Endothelial cell (in vitro differentiated cells): Measurements from ENCODE around the gene TMEM184B. TPM values are rescaled to one million over a fixed set of nuclear protein-coding genes. Genes with fewer than 3 reads are reported as not detected.

Experiments used
- DNase-seq: peaks from one replicate; pipeline ENCODE4 v3.0.0; 2021; ENCODE audit warnings: low spot score
- H3K27ac Mint-ChIP-seq: one replicate; pipeline ENCODE4 v1.8.0; 2021; ENCODE audit warnings: mixed read lengths, inconsistent platforms; ENCODE audit not compliant: unreplicated experiment
- H3K27me3 Mint-ChIP-seq: one replicate; pipeline ENCODE4 v1.8.0; 2021; ENCODE audit warnings: mild to moderate bottlenecking, moderate library complexity, mixed read lengths, inconsistent platforms; ENCODE audit not compliant: unreplicated experiment
- H3K36me3 Mint-ChIP-seq: one replicate; pipeline ENCODE4 v1.8.0; 2021; ENCODE audit warnings: mild to moderate bottlenecking, low read depth, mixed read lengths, inconsistent platforms; ENCODE audit not compliant: unreplicated experiment
- H3K4me1 Mint-ChIP-seq: one replicate; pipeline ENCODE4 v1.8.0; 2021; ENCODE audit warnings: mild to moderate bottlenecking, mixed read lengths, inconsistent platforms; ENCODE audit not compliant: unreplicated experiment
- H3K4me3 Mint-ChIP-seq: one replicate; pipeline ENCODE4 v1.8.0; 2021; ENCODE audit warnings: mild to moderate bottlenecking, mixed read lengths, inconsistent platforms; ENCODE audit not compliant: unreplicated experiment
- H3K9me3 Mint-ChIP-seq: one replicate; pipeline ENCODE4 v1.8.0; 2021; ENCODE audit warnings: mixed read lengths, inconsistent platforms; ENCODE audit not compliant: unreplicated experiment
- CTCF ChIP-seq: fragments of 200-600 bp; sonication (generic); IDR thresholded peaks from one replicate; pipeline ENCODE4 v1.5.0; 2021; ENCODE audit warnings: antibody characterized with exemption; ENCODE audit not compliant: unreplicated experiment
- total RNA-seq: library from RNA; stranded (reverse); fragmentation: NEBNext Ultra II Directional; extraction: Animal tissue kit (Norgen Biotek cat#: 25700); gene quantifications from one replicate; pipeline ENCODE4 v1.2.1, GENCODE V29; 2021; ENCODE audit not compliant: unreplicated experiment

Gene TMEM184B
- total RNA-seq, 1 donor from 2014 or later = 59.8 TPM

GRCh38 chr22:38299770-38300102 is 26.9 kb upstream of the TMEM184B start:
- Mint-ChIP-seq H3K36me3 (peaks cover 42% of the 10 kb centered on the region), H3K27ac (no peak overlapping the region)
- no peak for TF ChIP-seq CTCF

GRCh38 chr22:38298312-38299005 is 25.6 kb upstream of the TMEM184B start:
- Mint-ChIP-seq H3K4me1 (no peaks in the 10 kb centered on the region), H3K4me3 (no peak overlapping the region), H3K27ac (no peak overlapping the region), H3K27me3 (peaks cover 12% of the 10 kb centered on the region), H3K9me3 (no peaks in the 10 kb centered on the region), H3K36me3 (peaks cover 35% of the 10 kb centered on the region)
- peak; percentile 51 for TF ChIP-seq CTCF
- no peak for DNase-seq

More at GRCh38 chr22:38299770-38300102, 26.9 kb upstream of the TMEM184B start:
- H3K4me3 Mint-ChIP-seq = peak overlapping the region; percentile 71
- H3K27me3 Mint-ChIP-seq = peaks cover 12% of the 10 kb centered on the region
- DNase-seq = no peak
- H3K4me1 Mint-ChIP-seq = peaks cover 8% of the 10 kb centered on the region
- no peaks in the 10 kb centered on the region for H3K9me3 Mint-ChIP-seq

- DNase-seq = no peak
- Mint-ChIP-seq H3K36me3 (peaks cover 35% of the 10 kb centered on the region), H3K4me3 (no peak overlapping the region), H3K27me3 (peaks cover 12% of the 10 kb centered on the region), H3K9me3 (no peaks in the 10 kb centered on the region), H3K27ac (no peak overlapping the region), H3K4me1 (peaks cover 3% of the 10 kb centered on the region)
- TF ChIP-seq CTCF = no peak
Measured at GRCh38 chr22:38296372-38296771, 23.6 kb upstream of the TMEM184B start.

GRCh38 chr22:38295863-38296262 is 23.1 kb upstream of the TMEM184B start:
- Mint-ChIP-seq H3K4me1 (peaks cover 3% of the 10 kb centered on the region), H3K9me3 (no peaks in the 10 kb centered on the region), H3K27me3 (peaks cover 10% of the 10 kb centered on the region), H3K27ac (no peak overlapping the region), H3K4me3 (no peak overlapping the region), H3K36me3 (peaks cover 35% of the 10 kb centered on the region)
- TF ChIP-seq CTCF = no peak
- DNase-seq = no peak

GRCh38 chr22:38295339-38295738 is 22.5 kb upstream of the TMEM184B start:
- Mint-ChIP-seq H3K36me3 (peaks cover 32% of the 10 kb centered on the region), H3K27ac (no peak overlapping the region), H3K4me3 (no peak overlapping the region), H3K4me1 (peaks cover 3% of the 10 kb centered on the region), H3K27me3 (peaks cover 7% of the 10 kb centered on the region), H3K9me3 (no peaks in the 10 kb centered on the region)
- no peak for TF ChIP-seq CTCF
- no peak for DNase-seq
